Astrocyte (in vitro differentiated cells and primary cell): Measurements from ENCODE around the gene COL27A1. TPM values are rescaled to one million over a fixed set of nuclear protein-coding genes. Genes with fewer than 3 reads are reported as not detected.

Experiments
- DNase-seq: peaks from one replicate; pipeline ENCODE4 v3.0.0-alpha.2; 2010; ENCODE audit warnings: low read depth
- FAIRE-seq: peaks from 2 replicates; lab custom pipeline; 2011; peaks lifted over from hg19 to GRCh38; lab: Jason Lieb, UNC
- H2AFZ ChIP-seq: 2 replicates; pipeline ENCODE4 v1.6.0; 2012; ENCODE audit warnings: low read depth, low read length, inconsistent platforms
- H3K27ac ChIP-seq: 2 replicates; pipeline ENCODE4 v1.5.1; 2011; ENCODE audit warnings: low read depth, low read length, inconsistent platforms
- H3K27me3 ChIP-seq: 2 replicates; pipeline ENCODE4 v1.6.0; 2011; ENCODE audit warnings: low read length, inconsistent platforms; ENCODE audit not compliant: insufficient read depth
- H3K36me3 ChIP-seq: 2 replicates; pipeline ENCODE4 v1.5.1; 2011; ENCODE audit warnings: low read length, inconsistent platforms; ENCODE audit not compliant: insufficient read depth
- H3K4me1 ChIP-seq: 2 replicates; pipeline ENCODE4 v1.5.1; 2011; ENCODE audit warnings: low read length, inconsistent platforms; ENCODE audit not compliant: insufficient read depth
- H3K4me2 ChIP-seq: 2 replicates; pipeline ENCODE4 v1.6.0; 2012; ENCODE audit warnings: low read length, inconsistent platforms
- H3K4me3 ChIP-seq: 2 replicates; pipeline ENCODE4 v1.5.1; 2011; ENCODE audit warnings: low read depth, mild to moderate bottlenecking, low read length, inconsistent platforms; ENCODE audit not compliant: insufficient read depth
- H3K79me2 ChIP-seq: 2 replicates; pipeline ENCODE4 v1.6.0; 2012; ENCODE audit warnings: mild to moderate bottlenecking, low read length, inconsistent platforms; ENCODE audit not compliant: insufficient read depth
- H3K9ac ChIP-seq: 2 replicates; pipeline ENCODE4 v1.6.0; 2012; ENCODE audit warnings: mild to moderate bottlenecking, low read length, inconsistent platforms
- H3K9me3 ChIP-seq: 2 replicates; pipeline ENCODE4 v1.5.1; 2012; ENCODE audit warnings: low read depth, mild to moderate bottlenecking, low read length, inconsistent platforms; ENCODE audit not compliant: insufficient read depth
- H4K20me1 ChIP-seq: 2 replicates; pipeline ENCODE4 v1.6.0; 2012; ENCODE audit warnings: low read length, inconsistent platforms; ENCODE audit not compliant: insufficient read depth
- H3K27ac Mint-ChIP-seq: one replicate; pipeline ENCODE4 v1.8.0; 2021; ENCODE audit warnings: mild to moderate bottlenecking, mixed read lengths; ENCODE audit not compliant: unreplicated experiment
- H3K27me3 Mint-ChIP-seq: one replicate; pipeline ENCODE4 v1.8.0; 2021; ENCODE audit warnings: low read depth, mixed read lengths; ENCODE audit not compliant: unreplicated experiment
- H3K36me3 Mint-ChIP-seq: one replicate; pipeline ENCODE4 v1.8.0; 2021; ENCODE audit warnings: low read depth, mixed read lengths; ENCODE audit not compliant: unreplicated experiment
- H3K4me1 Mint-ChIP-seq: one replicate; pipeline ENCODE4 v1.8.0; 2021; ENCODE audit warnings: low read depth, mixed read lengths; ENCODE audit not compliant: unreplicated experiment
- H3K4me3 Mint-ChIP-seq: one replicate; pipeline ENCODE4 v1.8.0; 2021; ENCODE audit warnings: mild to moderate bottlenecking, moderate library complexity, mixed read lengths; ENCODE audit not compliant: unreplicated experiment
- H3K9me3 Mint-ChIP-seq: one replicate; pipeline ENCODE4 v1.8.0; 2021; ENCODE audit warnings: mild to moderate bottlenecking, mixed read lengths; ENCODE audit not compliant: unreplicated experiment
- CTCF ChIP-seq: IDR thresholded peaks from 2 replicates; pipeline ENCODE4 v1.5.1; 2011; ENCODE audit warnings: low read depth, mild to moderate bottlenecking, inconsistent platforms, low read length, moderate library complexity; ENCODE audit not compliant: insufficient read depth
- EZH2 ChIP-seq: IDR thresholded peaks from 2 replicates; pipeline ENCODE4 v1.6.1; 2012; ENCODE audit warnings: mild to moderate bottlenecking, low read length, inconsistent platforms; ENCODE audit not compliant: insufficient read depth
- total RNA-seq: library from RNA; stranded (reverse); gene quantifications from 2 replicates; pipeline ENCODE4 v1.2.1, GENCODE V29; 2021

The COL27A1 gene
- total RNA-seq, 1 donor from 2014 or later, result 31.2 TPM

- Mint-ChIP-seq H3K27ac (no peak overlapping the region), H3K36me3 (no peaks in the 10 kb centered on the region), H3K9me3 (peaks cover 10% of the 10 kb centered on the region), H3K27me3 (peaks cover 71% of the 10 kb centered on the region), H3K4me1 (no peaks in the 10 kb centered on the region), H3K4me3 (no peak overlapping the region)
- TF ChIP-seq EZH2 (no peak), CTCF (no peak)
- no peak for FAIRE-seq
- Histone ChIP-seq H4K20me1 (no peaks in the 10 kb centered on the region), H3K9ac (no peak overlapping the region), H2AFZ (no peak overlapping the region), H3K9me3 (peaks cover 9% of the 10 kb centered on the region), H3K27ac (no peak overlapping the region), H3K4me1 (no peaks in the 10 kb centered on the region), H3K27me3 (peaks cover 10% of the 10 kb centered on the region), H3K4me2 (no peak overlapping the region), H3K36me3 (no peaks in the 10 kb centered on the region), H3K79me2 (no peaks in the 10 kb centered on the region), H3K4me3 (no peak overlapping the region)
- DNase-seq, result no peak
These were observed 31.2 kb upstream of the COL27A1 start for GRCh38 chr9:114124138-114124537.

GRCh38 chr9:114124666-114125475, 30.5 kb upstream of the COL27A1 start:
- H3K4me1 ChIP-seq, result no peaks in the 10 kb centered on the region
- H3K36me3 Mint-ChIP-seq, result no peaks in the 10 kb centered on the region
- no peak overlapping the region for H3K4me3 ChIP-seq
- no peaks in the 10 kb centered on the region for H3K36me3 ChIP-seq
- H3K27ac ChIP-seq, result no peak overlapping the region
- DNase-seq, result no peak
- peaks cover 10% of the 10 kb centered on the region for H3K9me3 Mint-ChIP-seq
- H3K4me2 ChIP-seq, result no peak overlapping the region
- H3K9ac ChIP-seq, result no peak overlapping the region
- H3K4me1 Mint-ChIP-seq, result no peaks in the 10 kb centered on the region
- H3K27me3 ChIP-seq, result peaks cover 11% of the 10 kb centered on the region
- no peaks in the 10 kb centered on the region for H4K20me1 ChIP-seq
- no peaks in the 10 kb centered on the region for H3K79me2 ChIP-seq
- no peak for FAIRE-seq
- no peak overlapping the region for H2AFZ ChIP-seq
- no peak overlapping the region for H3K27ac Mint-ChIP-seq
- H3K9me3 ChIP-seq, result peaks cover 9% of the 10 kb centered on the region
- TF ChIP-seq CTCF (no peak), EZH2 (no peak)
- H3K27me3 Mint-ChIP-seq, result peaks cover 73% of the 10 kb centered on the region
- H3K4me3 Mint-ChIP-seq, result no peak overlapping the region

- FAIRE-seq (no peak), DNase-seq (no peak)
- H3K4me3 Mint-ChIP-seq, result no peak overlapping the region
- H3K9me3 ChIP-seq, result peaks cover 9% of the 10 kb centered on the region
- no peaks in the 10 kb centered on the region for H3K36me3 ChIP-seq
- peaks cover 12% of the 10 kb centered on the region for H3K27me3 ChIP-seq
- no peak overlapping the region for H3K27ac ChIP-seq
- no peaks in the 10 kb centered on the region for H3K79me2 ChIP-seq
- no peak overlapping the region for H3K4me2 ChIP-seq
- no peak overlapping the region for H3K4me3 ChIP-seq
- H3K9ac ChIP-seq, result no peak overlapping the region
- peaks cover 78% of the 10 kb centered on the region for H3K27me3 Mint-ChIP-seq
- no peaks in the 10 kb centered on the region for H3K4me1 Mint-ChIP-seq
- TF ChIP-seq CTCF (no peak), EZH2 (no peak)
- H3K4me1 ChIP-seq, result no peaks in the 10 kb centered on the region
- no peak overlapping the region for H2AFZ ChIP-seq
- peaks cover 10% of the 10 kb centered on the region for H3K9me3 Mint-ChIP-seq
- H4K20me1 ChIP-seq, result no peaks in the 10 kb centered on the region
- no peak overlapping the region for H3K27ac Mint-ChIP-seq
- H3K36me3 Mint-ChIP-seq, result no peaks in the 10 kb centered on the region
These were observed 29.8 kb upstream of the COL27A1 start for GRCh38 chr9:114125476-114126013.
